Left renal cortex interstitium (tissue), 4 donors: ENCODE measurements around the gene RPRML. TPM values are rescaled to one million over a fixed set of nuclear protein-coding genes. Genes with fewer than 3 reads are reported as not detected.
"Not testable (repeated sequence)": the region's sequence is repeated elsewhere in the genome, so short reads cannot be mapped to it uniquely, and the experiment has no call there.

ENCODE experiments used
- DNase-seq, 4 donors: peaks; one replicate each; pipeline ENCODE4 v3.0.0-alpha.2; 2013; ENCODE audit warnings: low read depth in 4 of 4, low spot score in 2 of 4, missing footprints in 1 of 4
- polyA plus RNA-seq, 4 donors: library from polyadenylated mRNA; unstranded; fragments of 120-200 nt; gene quantifications; one replicate each; pipeline ENCODE4 v1.2.1, GENCODE V29; 2013; ENCODE audit not compliant: insufficient read length in 4 of 4

The RPRML gene
- under 1 TPM in 1 of 4 donors, not detected in 3; 0.09 TPM for polyA plus RNA-seq

- no peak for DNase-seq
These were observed at the start of gene RPRML for GRCh38 chr17:46979147-46979863. Gene RPRML, minus strand, starts transcription at chr17:46979253. Its CDS starts 246 bp downstream, at chr17:46979007.

- DNase-seq: not testable (repeated sequence)
These were observed 37.9 kb upstream of the RPRML start for GRCh38 chr17:47016966-47017365.

GRCh38 chr17:47013341-47013740, 34.3 kb upstream of the RPRML start:
- no peak for DNase-seq

- no peak for DNase-seq
These were observed 33.4 kb upstream of the RPRML start for GRCh38 chr17:47012457-47012856.

GRCh38 chr17:47009759-47010594, 30.9 kb upstream of the RPRML start:
- DNase-seq: no peak

- DNase-seq: no peak
These were observed 25.9 kb upstream of the RPRML start for GRCh38 chr17:47004906-47005305.

- DNase-seq: not testable (repeated sequence)
These were observed 24.8 kb upstream of the RPRML start for GRCh38 chr17:47003864-47004263.

GRCh38 chr17:46995841-46996571, 17.0 kb upstream of the RPRML start:
- no peak for DNase-seq

GRCh38 chr17:46994993-46995392, 15.9 kb upstream of the RPRML start:
- no peak for DNase-seq

GRCh38 chr17:46991617-46992016, 12.6 kb upstream of the RPRML start:
- no peak for DNase-seq

GRCh38 chr17:46989637-46990431, 10.8 kb upstream of the RPRML start:
- DNase-seq: no peak

- not testable (repeated sequence) for DNase-seq
These were observed 8.9 kb upstream of the RPRML start for GRCh38 chr17:46987927-46988326.

GRCh38 chr17:46986366-46986765, 7.3 kb upstream of the RPRML start:
- DNase-seq: no peak

GRCh38 chr17:46984892-46985291, 5.8 kb upstream of the RPRML start:
- DNase-seq: no peak

- DNase-seq: no peak
These were observed 5.3 kb upstream of the RPRML start for GRCh38 chr17:46984341-46984740.

- DNase-seq: no peak
These were observed 4.7 kb upstream of the RPRML start for GRCh38 chr17:46983782-46984181.

- no peak for DNase-seq
These were observed 3.5 kb upstream of the RPRML start for GRCh38 chr17:46982577-46982976.

- no peak for DNase-seq
These were observed 435 bp downstream of the RPRML start for GRCh38 chr17:46978489-46979146.

GRCh38 chr17:46977750-46978488, 1.1 kb downstream of the RPRML start:
- no peak for DNase-seq
